GM10248 (cell line): ENCODE results near the gene MAP2.

ENCODE experiments used
- CTCF ChIA-PET: fragments of 300-600 bp; sonication (Branson Sonifier 250); formaldehyde crosslinking; extraction: SDS; loops from one replicate; lab custom pipeline; 2021; ENCODE audit warnings: antibody characterized with exemption; lab: Yijun Ruan, JAX
- POLR2A ChIA-PET: fragments of 350-650 bp; sonication (Branson Sonifier 250); formaldehyde crosslinking; extraction: SDS; loops from one replicate; lab custom pipeline; 2020; ENCODE audit warnings: antibody characterized with exemption; lab: Yijun Ruan, JAX
- DNase-seq: peaks from one replicate; pipeline ENCODE4 v3.0.0; 2012; ENCODE audit errors: extremely low spot score
- CTCF ChIP-seq: IDR thresholded peaks from 2 replicates; pipeline ENCODE4 v1.5.1; 2012; ENCODE audit warnings: mild to moderate bottlenecking, low read depth; ENCODE audit errors: extremely low read depth, missing control alignments, control extremely low read depth

MAP2 gene

DNA sequence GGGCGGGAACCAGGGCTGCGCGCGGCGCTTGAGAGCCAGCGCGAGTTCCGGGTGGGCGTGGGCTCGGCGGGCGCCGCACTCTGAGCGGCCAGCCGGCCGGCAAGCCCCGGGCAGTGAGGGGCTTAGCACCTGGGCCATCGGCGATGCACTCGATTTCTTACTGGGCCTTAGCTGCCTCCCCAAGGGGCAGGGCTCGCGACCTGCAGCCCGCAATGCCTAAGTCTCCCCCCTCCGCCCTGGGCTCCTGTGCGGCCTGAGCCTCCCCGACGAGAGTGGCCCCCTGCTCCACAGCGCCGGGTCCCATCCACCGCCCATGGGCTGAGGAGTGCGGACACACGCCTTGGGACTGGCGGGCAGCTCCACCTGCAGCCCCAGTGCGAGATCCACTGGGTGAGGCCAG lies 36.5 kb upstream of the MAP2 start:
- no peak for TF ChIP-seq CTCF
- no peak for DNase-seq
- ChIA-PET CTCF (no interaction called here), POLR2A (no interaction called here)

- no peak for TF ChIP-seq CTCF
- DNase-seq = no peak
- ChIA-PET POLR2A (no interaction called here), CTCF (interaction anchor here (1.2 to 1.5 kb wide), 2 partner anchors 9 to 54 kb away, joined by 4 to 5 read pairs; no protein-coding TSS in a partner anchor)
These were observed 35.3 kb upstream of the MAP2 start for GRCh38 chr2:209388446-209389037.

- DNase-seq = no peak
- CTCF ChIA-PET = interaction anchor here (1.0 to 1.5 kb wide), 3 partner anchors 9 to 58 kb away, joined by 3 to 5 read pairs (median 4); no protein-coding TSS in a partner anchor
- POLR2A ChIA-PET = no interaction called here
- no peak for TF ChIP-seq CTCF
These were observed 34.7 kb upstream of the MAP2 start for GRCh38 chr2:209389171-209389618.

DNA sequence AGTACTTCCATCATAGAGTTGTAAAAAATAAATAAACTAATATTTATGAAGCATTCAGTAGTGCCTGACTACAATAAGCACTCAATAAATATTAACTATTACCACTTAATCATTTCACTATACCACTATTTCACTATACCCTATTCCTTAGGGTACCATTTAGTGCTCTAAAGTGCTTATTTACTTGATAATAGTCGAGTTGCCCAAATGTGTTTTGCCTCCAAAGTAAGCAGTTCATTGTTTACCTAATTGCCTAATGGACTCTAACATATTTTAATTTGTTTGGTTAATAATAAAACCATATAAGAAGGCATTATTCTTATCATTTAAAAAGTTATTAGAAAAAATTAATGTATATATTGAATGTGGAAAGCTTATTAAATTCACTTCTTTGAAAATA lies 33.0 kb upstream of the MAP2 start:
- TF ChIP-seq CTCF = no peak
- DNase-seq = no peak
- ChIA-PET POLR2A (no interaction called here), CTCF (interaction anchor here (1.0 kb wide), 1 partner anchor 22 kb away, joined by 4 read pairs; no protein-coding TSS in a partner anchor)

DNA sequence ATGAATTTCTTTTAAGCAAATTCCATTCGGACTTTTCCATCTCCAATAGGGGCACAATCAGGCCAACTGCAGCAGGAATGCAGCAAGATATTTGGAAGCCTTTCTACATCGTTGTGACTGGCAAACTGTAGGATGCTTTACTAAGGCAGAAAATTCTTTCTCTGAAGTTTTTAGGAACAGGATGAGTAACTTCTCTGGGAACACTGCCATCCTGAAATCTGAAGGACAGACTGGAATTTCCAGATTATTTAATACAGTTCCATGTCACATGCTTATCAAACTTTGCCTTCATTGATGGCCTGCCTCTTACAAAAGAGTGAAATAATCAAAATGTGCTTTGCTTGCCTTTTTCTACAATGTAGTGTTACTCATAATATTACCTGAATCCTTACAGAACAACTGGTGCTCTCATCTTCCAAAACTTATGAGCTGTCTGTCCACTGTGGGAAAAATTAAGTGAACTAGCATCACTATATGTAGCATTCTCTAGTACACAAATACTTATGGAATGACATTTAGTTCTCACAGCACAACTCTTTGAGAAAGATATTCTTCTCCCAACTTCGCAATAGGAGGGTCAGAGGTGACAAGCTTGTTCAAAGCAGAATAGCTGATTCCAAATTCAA lies 32.0 kb upstream of the MAP2 start:
- no peak for TF ChIP-seq CTCF
- POLR2A ChIA-PET = no interaction called here
- CTCF ChIA-PET = interaction anchor here (1.0 kb wide), 1 partner anchor 23 kb away, joined by 4 read pairs; no protein-coding TSS in a partner anchor
- no peak for DNase-seq

GRCh38 chr2:209395229-209395628 lies 28.6 kb upstream of the MAP2 start:
- DNase-seq = no peak
- ChIA-PET CTCF (no interaction called here), POLR2A (no interaction called here)
- TF ChIP-seq CTCF = no peak
